Uterus (tissue), 2 donors: ENCODE measurements around the gene MCTS1.

ENCODE experiments used
- POLR2A ChIP-seq, 2 donors: fragments of 450-650 bp; IDR thresholded peaks; one replicate each; pipeline ENCODE4 v1.6.1; 2016; ENCODE audit warnings: antibody characterized with exemption in 2 of 2, mild to moderate bottlenecking in 1 of 2, moderate library complexity in 1 of 2
- TF ChIP-seq, protein P1 (sequence below), 4 experiments: fragments of 200-600 bp in 2 of 4; fragments of 450-650 bp in 2 of 4; sonication (generic) in 2 of 4; IDR thresholded peaks; one replicate each; pipeline ENCODE4 v1.5.1; 2016 to 2019; ENCODE audit warnings: antibody characterized with exemption in 4 of 4, mild to moderate bottlenecking in 2 of 4, moderate library complexity in 1 of 4

DNA sequence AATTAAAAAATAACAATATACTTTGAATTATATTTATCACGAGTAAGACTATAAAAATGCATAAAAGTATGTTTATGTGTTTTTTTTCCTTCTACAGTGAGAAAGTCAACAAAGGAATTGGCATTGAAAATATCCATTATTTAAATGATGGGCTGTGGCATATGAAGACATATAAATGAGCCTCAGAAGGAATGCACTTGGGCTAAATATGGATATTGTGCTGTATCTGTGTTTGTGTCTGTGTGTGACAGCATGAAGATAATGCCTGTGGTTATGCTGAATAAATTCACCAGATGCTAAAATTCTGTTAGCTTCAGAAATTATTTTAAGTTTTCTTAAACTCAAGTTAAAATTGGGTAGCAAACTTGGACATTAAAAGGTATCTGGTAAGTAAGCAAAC lies 8.2 kb downstream of the MCTS1 start:
- TF ChIP-seq, protein P1, sequence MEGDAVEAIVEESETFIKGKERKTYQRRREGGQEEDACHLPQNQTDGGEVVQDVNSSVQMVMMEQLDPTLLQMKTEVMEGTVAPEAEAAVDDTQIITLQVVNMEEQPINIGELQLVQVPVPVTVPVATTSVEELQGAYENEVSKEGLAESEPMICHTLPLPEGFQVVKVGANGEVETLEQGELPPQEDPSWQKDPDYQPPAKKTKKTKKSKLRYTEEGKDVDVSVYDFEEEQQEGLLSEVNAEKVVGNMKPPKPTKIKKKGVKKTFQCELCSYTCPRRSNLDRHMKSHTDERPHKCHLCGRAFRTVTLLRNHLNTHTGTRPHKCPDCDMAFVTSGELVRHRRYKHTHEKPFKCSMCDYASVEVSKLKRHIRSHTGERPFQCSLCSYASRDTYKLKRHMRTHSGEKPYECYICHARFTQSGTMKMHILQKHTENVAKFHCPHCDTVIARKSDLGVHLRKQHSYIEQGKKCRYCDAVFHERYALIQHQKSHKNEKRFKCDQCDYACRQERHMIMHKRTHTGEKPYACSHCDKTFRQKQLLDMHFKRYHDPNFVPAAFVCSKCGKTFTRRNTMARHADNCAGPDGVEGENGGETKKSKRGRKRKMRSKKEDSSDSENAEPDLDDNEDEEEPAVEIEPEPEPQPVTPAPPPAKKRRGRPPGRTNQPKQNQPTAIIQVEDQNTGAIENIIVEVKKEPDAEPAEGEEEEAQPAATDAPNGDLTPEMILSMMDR (IDR thresholded peaks at IDR 0.05) = no peak
- TF ChIP-seq POLR2A (IDR thresholded peaks at IDR 0.05) = no peak
